ENCODE results near the gene MEPE.

GRCh38 chr4:87882321-87882720, 49.6 kb downstream of the MEPE start:
- TF ChIP-seq BHLHE40 (IDR thresholded peaks at IDR 0.05; ENCODE audit: borderline replicate concordance in 1 of 2, low read depth in 2 of 2, low read length in 1 of 2) = no peak
- TF ChIP-seq MAX (IDR thresholded peaks at IDR 0.05; ENCODE audit: low read depth, low read length) = no peak
- no peak for TF ChIP-seq EP300 (IDR thresholded peaks at IDR 0.05; ENCODE audit: borderline replicate concordance in 1 of 2, control insufficient read depth in 1 of 2, low read depth in 2 of 2, low read length in 2 of 2)
- no peak for TF ChIP-seq LARP7 (IDR thresholded peaks at IDR 0.05)
- TF ChIP-seq SRF (IDR thresholded peaks at IDR 0.05; ENCODE audit: low read depth in 2 of 2, low read length in 2 of 2) = no peak
- no peak for TF ChIP-seq SREBF2 (IDR thresholded peaks at IDR 0.05; ENCODE audit: low read length)
- no peak for TF ChIP-seq SMARCA5 (IDR thresholded peaks at IDR 0.05)
- no peak for TF ChIP-seq CTCF (IDR thresholded peaks at IDR 0.05 in 2 of 3, conservative IDR thresholded peaks at IDR 0.05 in 1 of 3; ENCODE audit: control insufficient read depth in 2 of 3, extremely low read depth in 1 of 3, insufficient read depth in 1 of 3, low read depth in 3 of 3, low read length in 3 of 3)
